OCI-LY3 (cell line): Measurements from ENCODE around the gene S1PR4.
A peak's percentile ranks its signal among the peaks of the same experiment; 100 is the strongest.

Experiments used
- H2AFZ ChIP-seq: fragments of 200-600, 300-600 bp; shearing (Covaris generic); 2 replicates; pipeline ENCODE4 v1.6.0; 2014; ENCODE audit warnings: antibody characterized with exemption, low read depth, low read length
- H3K27ac ChIP-seq: fragments of 200-600, 300-600 bp; sonication (generic); 2 replicates; pipeline ENCODE4 v1.5.1; 2014; ENCODE audit warnings: mild to moderate bottlenecking, low read length, moderate library complexity, mixed read lengths
- H3K27me3 ChIP-seq: fragments of 200-600, 300-600 bp; sonication (generic); 2 replicates; pipeline ENCODE4 v1.6.1; 2014; ENCODE audit warnings: low read depth, low read length, mixed read lengths
- H3K36me3 ChIP-seq: fragments of 200-600, 300-600 bp; sonication (generic); replicated peaks from 2 replicates; pipeline ENCODE3; 2014; ENCODE audit warnings: low read depth, low read length, mixed read lengths
- H3K4me1 ChIP-seq: fragments of 300-600, 200-600 bp; sonication (generic); 2 replicates; pipeline ENCODE4 v1.6.1; 2014; ENCODE audit warnings: low read length, mixed read lengths
- H3K4me2 ChIP-seq: fragments of 200-600, 300-600 bp; sonication (generic); 2 replicates; pipeline ENCODE4 v1.6.1; 2014; ENCODE audit warnings: low read length, mixed read lengths
- H3K4me3 ChIP-seq: fragments of 300-600, 200-600 bp; sonication (generic); 2 replicates; pipeline ENCODE4 v1.5.1; 2014; ENCODE audit warnings: antibody characterized with exemption, mild to moderate bottlenecking, low read length, moderate library complexity
- H3K79me2 ChIP-seq: fragments of 300-600, 200-600 bp; shearing (Covaris generic); 2 replicates; pipeline ENCODE4 v1.6.1; 2014; ENCODE audit warnings: mild to moderate bottlenecking, low read length, mixed read lengths
- H3K9ac ChIP-seq: fragments of 300-600, 200-600 bp; shearing (Covaris generic); 2 replicates; pipeline ENCODE4 v1.6.0; 2014; ENCODE audit warnings: mild to moderate bottlenecking, low read length, moderate library complexity
- H3K9me3 ChIP-seq: fragments of 200-600, 300-600 bp; shearing (Covaris generic); 2 replicates; pipeline ENCODE4 v1.6.1; 2014; ENCODE audit warnings: low read length, mixed read lengths; ENCODE audit not compliant: insufficient read depth
- H4K20me1 ChIP-seq: fragments of 200-600, 300-600 bp; sonication (generic); 2 replicates; pipeline ENCODE4 v1.6.1; 2016; ENCODE audit warnings: low read length, mixed read lengths; ENCODE audit not compliant: insufficient read depth
- EZH2phosphoT487 ChIP-seq: fragments of 200-600 bp; shearing (Covaris generic); IDR thresholded peaks from 2 replicates; pipeline ENCODE4 v1.6.1; 2018; ENCODE audit warnings: antibody characterized with exemption, mixed run types, low read depth
- TF ChIP-seq, protein P1 (sequence below): fragments of 200-600, 300-600 bp; sonication (generic); IDR thresholded peaks from 2 replicates; pipeline ENCODE4 v1.5.1; 2014; ENCODE audit warnings: antibody characterized with exemption, low read length, low read depth

Gene S1PR4

DNA sequence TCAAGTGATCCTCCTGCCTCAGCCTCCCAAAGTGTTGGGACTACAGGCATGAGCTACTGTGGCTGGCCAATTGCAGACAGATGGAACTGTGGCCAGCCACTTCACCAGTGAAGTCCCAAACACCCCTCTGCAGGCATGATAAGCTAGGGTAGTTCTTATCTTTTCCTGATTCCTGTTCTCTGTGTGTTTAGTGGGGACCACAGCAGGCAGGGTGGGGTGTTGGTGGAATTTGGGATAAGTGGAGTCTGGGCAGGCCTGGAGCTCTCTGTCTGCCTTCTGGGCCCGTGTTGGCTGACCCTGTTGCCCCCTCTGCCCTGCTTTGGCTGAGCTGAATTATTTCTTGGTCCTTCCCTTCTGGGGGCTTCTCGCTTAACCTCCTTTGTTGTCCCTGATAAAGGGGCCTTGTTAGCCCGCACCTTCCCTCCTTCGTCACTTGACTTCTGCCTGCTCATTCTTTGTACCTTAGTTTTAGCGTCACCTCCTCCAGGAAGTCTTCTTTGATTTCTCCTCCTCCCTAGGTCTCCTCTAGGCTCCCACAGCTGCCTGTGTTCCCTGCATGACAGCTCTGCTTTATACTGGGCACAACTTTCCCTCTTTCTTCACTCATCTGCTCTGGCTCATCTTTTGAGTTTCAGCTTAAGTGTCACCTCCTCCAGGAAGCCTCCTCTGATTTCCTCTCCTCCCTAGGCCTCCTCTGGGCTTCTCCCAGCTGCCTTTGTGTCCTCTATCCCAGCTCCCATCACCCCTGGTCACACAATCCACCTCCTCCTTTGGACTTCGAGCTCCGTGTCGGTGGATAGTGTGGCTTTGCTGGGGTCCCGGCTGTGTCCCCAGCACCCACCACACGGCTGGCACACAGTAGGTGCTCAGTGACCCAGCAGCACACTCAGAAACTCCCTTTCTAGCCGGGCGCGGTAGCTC is 5.4 kb downstream of the S1PR4 start:
- Histone ChIP-seq H3K9me3 (no peaks in the 10 kb centered on the region), H3K27ac (no peak overlapping the region), H3K4me1 (peaks cover 35% of the 10 kb centered on the region), H3K4me3 (peak overlapping the region; percentile 96), H3K36me3 (peaks cover 11% of the 10 kb centered on the region), H3K27me3 (no peaks in the 10 kb centered on the region), H3K4me2 (peak overlapping the region; percentile 86), H4K20me1 (peaks cover 25% of the 10 kb centered on the region), H3K79me2 (peaks cover 33% of the 10 kb centered on the region), H3K9ac (no peak overlapping the region), H2AFZ (no peak overlapping the region)
- TF ChIP-seq, protein P1, sequence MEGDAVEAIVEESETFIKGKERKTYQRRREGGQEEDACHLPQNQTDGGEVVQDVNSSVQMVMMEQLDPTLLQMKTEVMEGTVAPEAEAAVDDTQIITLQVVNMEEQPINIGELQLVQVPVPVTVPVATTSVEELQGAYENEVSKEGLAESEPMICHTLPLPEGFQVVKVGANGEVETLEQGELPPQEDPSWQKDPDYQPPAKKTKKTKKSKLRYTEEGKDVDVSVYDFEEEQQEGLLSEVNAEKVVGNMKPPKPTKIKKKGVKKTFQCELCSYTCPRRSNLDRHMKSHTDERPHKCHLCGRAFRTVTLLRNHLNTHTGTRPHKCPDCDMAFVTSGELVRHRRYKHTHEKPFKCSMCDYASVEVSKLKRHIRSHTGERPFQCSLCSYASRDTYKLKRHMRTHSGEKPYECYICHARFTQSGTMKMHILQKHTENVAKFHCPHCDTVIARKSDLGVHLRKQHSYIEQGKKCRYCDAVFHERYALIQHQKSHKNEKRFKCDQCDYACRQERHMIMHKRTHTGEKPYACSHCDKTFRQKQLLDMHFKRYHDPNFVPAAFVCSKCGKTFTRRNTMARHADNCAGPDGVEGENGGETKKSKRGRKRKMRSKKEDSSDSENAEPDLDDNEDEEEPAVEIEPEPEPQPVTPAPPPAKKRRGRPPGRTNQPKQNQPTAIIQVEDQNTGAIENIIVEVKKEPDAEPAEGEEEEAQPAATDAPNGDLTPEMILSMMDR, result no peak
- TF ChIP-seq EZH2phosphoT487, result no peak

DNA sequence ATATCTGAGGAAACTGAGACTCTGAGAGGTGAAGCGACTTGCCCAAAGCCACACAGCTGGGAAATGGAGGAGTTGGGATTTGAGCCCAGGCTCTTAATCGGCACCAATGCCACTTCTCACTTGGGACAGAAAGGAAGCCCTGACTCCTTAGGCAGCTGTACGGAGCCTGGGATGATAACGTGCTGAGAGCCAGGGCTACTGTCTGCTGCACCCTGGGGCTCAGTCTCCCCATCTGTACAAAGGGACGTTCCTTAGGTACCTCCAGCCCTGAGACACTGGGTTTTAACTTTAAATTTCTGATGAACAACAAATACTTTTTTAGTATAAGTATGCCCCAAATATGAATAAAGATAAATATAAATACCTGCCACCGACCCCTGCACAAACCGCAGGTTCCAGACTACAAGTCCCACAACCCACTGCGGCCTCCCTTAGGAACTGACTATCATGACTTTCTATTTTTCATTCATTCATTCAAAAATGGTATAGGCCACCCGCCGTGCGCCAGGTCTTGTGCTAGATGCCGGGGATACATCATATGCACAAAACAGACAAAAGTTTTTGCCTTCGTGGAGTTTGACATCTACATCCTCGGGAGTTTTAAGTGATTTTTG is 6.4 kb downstream of the S1PR4 start:
- peak overlapping the region; percentile 99 for H2AFZ ChIP-seq
- peaks cover 30% of the 10 kb centered on the region for H3K4me1 ChIP-seq
- H3K4me2 ChIP-seq, result peak overlapping the region; percentile 86
- H3K36me3 ChIP-seq, result peaks cover 12% of the 10 kb centered on the region
- TF ChIP-seq, protein P1, result no peak
- TF ChIP-seq EZH2phosphoT487, result no peak
- no peaks in the 10 kb centered on the region for H3K9me3 ChIP-seq
- H3K9ac ChIP-seq, result peak overlapping the region; percentile 84
- no peaks in the 10 kb centered on the region for H3K27me3 ChIP-seq
- H3K4me3 ChIP-seq, result peak overlapping the region; percentile 96
- peaks cover 42% of the 10 kb centered on the region for H3K79me2 ChIP-seq
- peak overlapping the region; percentile 81 for H3K27ac ChIP-seq
- H4K20me1 ChIP-seq, result peaks cover 34% of the 10 kb centered on the region

DNA sequence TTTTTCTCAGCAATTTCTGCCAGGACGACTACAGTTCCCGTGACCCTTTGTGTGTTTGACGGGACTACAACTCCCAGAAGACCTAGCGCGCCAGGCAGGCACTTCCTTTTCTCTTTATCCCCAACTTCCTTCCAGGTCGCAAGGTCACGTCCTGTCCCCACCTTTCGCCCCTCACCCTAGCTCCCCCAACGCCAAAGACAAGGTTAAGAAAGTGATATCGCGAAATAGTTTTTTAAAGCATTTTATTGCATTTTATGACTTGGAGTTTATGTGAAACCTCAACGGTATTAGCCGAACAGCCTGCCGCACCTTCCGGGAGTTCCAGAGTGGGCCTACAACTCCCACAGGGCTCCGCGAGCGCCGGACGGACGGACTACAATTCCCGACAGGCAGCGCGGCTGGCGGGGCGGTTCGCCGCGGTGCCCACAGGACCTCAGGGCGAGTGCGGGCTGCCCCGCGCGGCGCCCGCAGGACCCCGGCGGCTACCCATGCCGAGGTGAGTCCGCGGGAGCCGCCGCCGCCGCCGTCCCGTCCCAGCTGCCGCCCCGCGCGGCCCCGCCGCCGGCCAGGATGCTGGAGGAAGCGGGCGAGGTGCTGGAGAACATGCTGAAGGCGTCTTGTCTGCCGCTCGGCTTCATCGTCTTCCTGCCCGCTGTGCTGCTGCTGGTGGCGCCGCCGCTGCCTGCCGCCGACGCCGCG is 7.0 kb downstream of the S1PR4 start, which contains the start of gene NCLN:
NCLN (plus strand) TSS at position 470 of the 699 bp plus-strand sequence; CDS start at position 571, 101 bp downstream.
- peak within 1 kb of the TSS; percentile 99 for H2AFZ ChIP-seq
- peaks cover 24% of the 10 kb centered on the region for H3K4me1 ChIP-seq
- no peak for TF ChIP-seq EZH2phosphoT487
- TF ChIP-seq, protein P1, result no peak
- peak within 1 kb of the TSS; percentile 96 for H3K4me3 ChIP-seq
- peak within 1 kb of the TSS; percentile 99 for H3K4me2 ChIP-seq
- H3K27me3 ChIP-seq, result no peaks in the 10 kb centered on the region
- H3K27ac ChIP-seq, result peak within 1 kb of the TSS; percentile 81
- peaks cover 49% of the 10 kb centered on the region for H3K79me2 ChIP-seq
- H3K9ac ChIP-seq, result peak within 1 kb of the TSS; percentile 88
- peaks cover 41% of the 10 kb centered on the region for H4K20me1 ChIP-seq
- H3K9me3 ChIP-seq, result no peaks in the 10 kb centered on the region
- peaks cover 14% of the 10 kb centered on the region for H3K36me3 ChIP-seq
